ENCODE data around the gene POLR1G.
A peak's percentile ranks its signal among the peaks of the same experiment; 100 is the strongest.

POLR1G gene

GRCh38 chr19:45406226-45407090 lies at the start of gene POLR1G:
TSS of gene POLR1G (plus strand) at chr19:45406644. CDS start at chr19:45406697, 53 bp downstream.
- H3K4me3 ChIP-seq (ENCODE audit: low read length), result peak within 1 kb of the TSS; percentile 82
- peak within 1 kb of the TSS; percentile 92 for H3K27ac ChIP-seq (ENCODE audit: low read depth, low read length)
- H3K36me3 ChIP-seq (ENCODE audit: control insufficient read depth, insufficient read depth, low read length), result no peaks in the 10 kb centered on the region
- peaks cover 5% of the 10 kb centered on the region for H3K4me1 ChIP-seq (ENCODE audit: control insufficient read depth, insufficient read depth, low read length)
- peak within 1 kb of the TSS; percentile 49 for H3K9ac ChIP-seq (ENCODE audit: low read length)
- no peaks in the 10 kb centered on the region for H3K27me3 ChIP-seq (ENCODE audit: control insufficient read depth, insufficient read depth, low read length)

GRCh38 chr19:45356760-45357444 lies 49.5 kb upstream of the POLR1G start:
- H3K36me3 ChIP-seq (ENCODE audit: control insufficient read depth, insufficient read depth, low read length), result peaks cover 9% of the 10 kb centered on the region
- H3K4me1 ChIP-seq (ENCODE audit: control insufficient read depth, insufficient read depth, low read length), result no peaks in the 10 kb centered on the region
- no peak overlapping the region for H3K4me3 ChIP-seq (ENCODE audit: low read length)
- H3K27ac ChIP-seq (ENCODE audit: low read depth, low read length), result no peak overlapping the region
- H3K27me3 ChIP-seq (ENCODE audit: control insufficient read depth, insufficient read depth, low read length), result no peaks in the 10 kb centered on the region
- no peak overlapping the region for H3K9ac ChIP-seq (ENCODE audit: low read length)

- H3K36me3 ChIP-seq (ENCODE audit: control insufficient read depth, insufficient read depth, low read length), result peaks cover 11% of the 10 kb centered on the region
These were observed 49.0 kb upstream of the POLR1G start for GRCh38 chr19:45357445-45357783.

GRCh38 chr19:45358213-45358792 lies 48.1 kb upstream of the POLR1G start:
- H3K4me3 ChIP-seq (ENCODE audit: low read length), result no peak overlapping the region
- H3K9ac ChIP-seq (ENCODE audit: low read length), result no peak overlapping the region
- H3K36me3 ChIP-seq (ENCODE audit: control insufficient read depth, insufficient read depth, low read length), result peaks cover 11% of the 10 kb centered on the region
- no peaks in the 10 kb centered on the region for H3K4me1 ChIP-seq (ENCODE audit: control insufficient read depth, insufficient read depth, low read length)
- no peaks in the 10 kb centered on the region for H3K27me3 ChIP-seq (ENCODE audit: control insufficient read depth, insufficient read depth, low read length)
- no peak overlapping the region for H3K27ac ChIP-seq (ENCODE audit: low read depth, low read length)

More at GRCh38 chr19:45357445-45357783, 49.0 kb upstream of the POLR1G start:
- Histone ChIP-seq H3K27ac (ENCODE audit: low read depth, low read length) (no peak overlapping the region), H3K9ac (ENCODE audit: low read length) (no peak overlapping the region), H3K27me3 (ENCODE audit: control insufficient read depth, insufficient read depth, low read length) (no peaks in the 10 kb centered on the region), H3K4me3 (ENCODE audit: low read length) (no peak overlapping the region), H3K4me1 (ENCODE audit: control insufficient read depth, insufficient read depth, low read length) (no peaks in the 10 kb centered on the region)

GRCh38 chr19:45361608-45362007 lies 44.8 kb upstream of the POLR1G start:
- Histone ChIP-seq H3K36me3 (ENCODE audit: control insufficient read depth, insufficient read depth, low read length) (peaks cover 2% of the 10 kb centered on the region), H3K27me3 (ENCODE audit: control insufficient read depth, insufficient read depth, low read length) (no peaks in the 10 kb centered on the region), H3K9ac (ENCODE audit: low read length) (no peak overlapping the region), H3K27ac (ENCODE audit: low read depth, low read length) (no peak overlapping the region), H3K4me3 (ENCODE audit: low read length) (no peak overlapping the region), H3K4me1 (ENCODE audit: control insufficient read depth, insufficient read depth, low read length) (no peaks in the 10 kb centered on the region)

GRCh38 chr19:45362291-45362690 lies 44.2 kb upstream of the POLR1G start:
- Histone ChIP-seq H3K27me3 (ENCODE audit: control insufficient read depth, insufficient read depth, low read length) (no peaks in the 10 kb centered on the region), H3K4me3 (ENCODE audit: low read length) (no peak overlapping the region), H3K4me1 (ENCODE audit: control insufficient read depth, insufficient read depth, low read length) (no peaks in the 10 kb centered on the region), H3K27ac (ENCODE audit: low read depth, low read length) (no peak overlapping the region), H3K9ac (ENCODE audit: low read length) (no peak overlapping the region), H3K36me3 (ENCODE audit: control insufficient read depth, insufficient read depth, low read length) (peaks cover 2% of the 10 kb centered on the region)

- Histone ChIP-seq H3K9ac (ENCODE audit: low read length) (no peak overlapping the region), H3K27ac (ENCODE audit: low read depth, low read length) (no peak overlapping the region), H3K4me1 (ENCODE audit: control insufficient read depth, insufficient read depth, low read length) (no peaks in the 10 kb centered on the region), H3K36me3 (ENCODE audit: control insufficient read depth, insufficient read depth, low read length) (peaks cover 2% of the 10 kb centered on the region), H3K4me3 (ENCODE audit: low read length) (no peak overlapping the region), H3K27me3 (ENCODE audit: control insufficient read depth, insufficient read depth, low read length) (no peaks in the 10 kb centered on the region)
These were observed 42.5 kb upstream of the POLR1G start for GRCh38 chr19:45363861-45364459.

- Histone ChIP-seq H3K27ac (ENCODE audit: low read depth, low read length) (no peak overlapping the region), H3K4me1 (ENCODE audit: control insufficient read depth, insufficient read depth, low read length) (no peaks in the 10 kb centered on the region), H3K36me3 (ENCODE audit: control insufficient read depth, insufficient read depth, low read length) (peaks cover 2% of the 10 kb centered on the region), H3K4me3 (ENCODE audit: low read length) (no peak overlapping the region), H3K27me3 (ENCODE audit: control insufficient read depth, insufficient read depth, low read length) (no peaks in the 10 kb centered on the region), H3K9ac (ENCODE audit: low read length) (no peak overlapping the region)
These were observed 41.7 kb upstream of the POLR1G start for GRCh38 chr19:45364696-45365095.

- H3K4me3 ChIP-seq (ENCODE audit: low read length), result no peak overlapping the region
- no peaks in the 10 kb centered on the region for H3K27me3 ChIP-seq (ENCODE audit: control insufficient read depth, insufficient read depth, low read length)
- H3K27ac ChIP-seq (ENCODE audit: low read depth, low read length), result no peak overlapping the region
- no peaks in the 10 kb centered on the region for H3K36me3 ChIP-seq (ENCODE audit: control insufficient read depth, insufficient read depth, low read length)
- H3K4me1 ChIP-seq (ENCODE audit: control insufficient read depth, insufficient read depth, low read length), result no peaks in the 10 kb centered on the region
- H3K9ac ChIP-seq (ENCODE audit: low read length), result no peak overlapping the region
These were observed 38.3 kb upstream of the POLR1G start for GRCh38 chr19:45368127-45368526.

- H3K4me3 ChIP-seq (ENCODE audit: low read length), result no peak overlapping the region
- H3K9ac ChIP-seq (ENCODE audit: low read length), result no peak overlapping the region
- no peaks in the 10 kb centered on the region for H3K36me3 ChIP-seq (ENCODE audit: control insufficient read depth, insufficient read depth, low read length)
- H3K4me1 ChIP-seq (ENCODE audit: control insufficient read depth, insufficient read depth, low read length), result no peaks in the 10 kb centered on the region
- no peak overlapping the region for H3K27ac ChIP-seq (ENCODE audit: low read depth, low read length)
- H3K27me3 ChIP-seq (ENCODE audit: control insufficient read depth, insufficient read depth, low read length), result no peaks in the 10 kb centered on the region
These were observed 37.6 kb upstream of the POLR1G start for GRCh38 chr19:45368737-45369340.

- H3K4me1 ChIP-seq (ENCODE audit: control insufficient read depth, insufficient read depth, low read length), result no peaks in the 10 kb centered on the region
- H3K9ac ChIP-seq (ENCODE audit: low read length), result peak within 1 kb of the TSS; percentile 49
- H3K4me3 ChIP-seq (ENCODE audit: low read length), result peak within 1 kb of the TSS; percentile 90
- no peaks in the 10 kb centered on the region for H3K36me3 ChIP-seq (ENCODE audit: control insufficient read depth, insufficient read depth, low read length)
- no peaks in the 10 kb centered on the region for H3K27me3 ChIP-seq (ENCODE audit: control insufficient read depth, insufficient read depth, low read length)
- H3K27ac ChIP-seq (ENCODE audit: low read depth, low read length), result peak within 1 kb of the TSS; percentile 45
These were observed 35.8 kb upstream of the POLR1G start, which contains the start of gene ERCC2 for GRCh38 chr19:45370410-45371204. TSS of gene ERCC2 (minus strand) at chr19:45370573. CDS start at chr19:45370540, 33 bp downstream.

Data from rectal smooth muscle tissue (tissue), 1 donor.